Endometrial microvascular endothelial cells (primary cell): ENCODE data around the gene TMA7B. TPM values are rescaled to one million over a fixed set of nuclear protein-coding genes. Genes with fewer than 3 reads are reported as not detected.

Source experiments
- in situ Hi-C: cut with HindIII; loops from 2 replicates; pipeline ENCODE4 v1.10.0; 2017; ENCODE audit warnings: low sequenced_read_pairs, low pct_unique_long_range_greater_than_20kb; ENCODE audit errors: inconsistent ontology term
- total RNA-seq: library from RNA; depleted of rRNA; stranded (reverse); fragments of >200 nt; gene quantifications from one replicate; pipeline ENCODE4 v1.2.3, GENCODE V29; 2015; ENCODE audit errors: inconsistent ontology term

TMA7B gene
- total RNA-seq, 1 donor from 2014 or later: not detected

- in situ Hi-C loops: loop anchor here (25.0 kb wide), 1 partner anchor 447 kb away; the partner anchor contains the start of gene CACNA1I
Measured at GRCh38 chr22:40009292-40009774, 49.1 kb downstream of the TMA7B start.

GRCh38 chr22:40009951-40010671, 49.9 kb downstream of the TMA7B start:
- in situ Hi-C loops: loop anchor here (25.0 kb wide), 1 partner anchor 448 kb away; the partner anchor contains the start of gene CACNA1I

GRCh38 chr22:40010746-40011145, 50.5 kb downstream of the TMA7B start:
- in situ Hi-C loops: loop anchor here (25.0 kb wide), 1 partner anchor 448 kb away; the partner anchor contains the start of gene CACNA1I

Other genes starting within 250 kb of the TMA7B start
- not detected for gene ENTHD1, start 66.6 kb upstream of the TMA7B start, total RNA-seq
- 1.2 TPM for gene GRAP2, start 59.3 kb upstream of the TMA7B start, total RNA-seq
- gene FAM83F, start 34.6 kb downstream of the TMA7B start, total RNA-seq: not detected
- 31.3 TPM for gene TNRC6B, start 217.5 kb downstream of the TMA7B start, total RNA-seq